ENCODE data around the gene GMCL2. TPM values are rescaled to one million over a fixed set of nuclear protein-coding genes. Genes with fewer than 3 reads are reported as not detected.
"Not testable (repeated sequence)": the region's sequence is repeated elsewhere in the genome, so short reads cannot be mapped to it uniquely, and the experiment has no call there.

Gene GMCL2
- total RNA-seq, 1 experiment from 2014 or later: not detected

- intact Hi-C loops (cut with micrococcal nuclease; ENCODE audit: unreplicated experiment): no loop called here
- BruUV-seq (replicated peaks): TSS peak; percentile 32
- no peaks in the 10 kb centered on the region for H3K27me3 Mint-ChIP-seq (ENCODE audit: insufficient read depth, unreplicated experiment)
- Histone ChIP-seq H3K9me3 (no peaks in the 10 kb centered on the region), H3K36me3 (ENCODE audit: control insufficient read depth, insufficient read depth, low read length) (0 out of 2 replicates have a peak, but pooled peaks cover 4% of the 10 kb centered on the region), H3K4me1 (peaks cover 33% of the 10 kb centered on the region), H3K27me3 (replicated peaks; ENCODE audit: control insufficient read depth, insufficient read depth, low read length) (no peaks in the 10 kb centered on the region), H3K4me3 (ENCODE audit: low read depth, low read length) (peak overlapping the region; percentile 78)
- peak overlapping the region; percentile 79 for H3K4me3 Mint-ChIP-seq (ENCODE audit: unreplicated experiment)
- CTCF ChIA-PET: interaction anchor here (0.6 kb wide), 1 partner anchor 155 kb away, joined by 3 read pairs; no protein-coding TSS in a partner anchor
- peaks cover 32% of the 10 kb centered on the region for H3K4me1 Mint-ChIP-seq (ENCODE audit: low read depth, unreplicated experiment)
- no peaks in the 10 kb centered on the region for H3K9me3 Mint-ChIP-seq (ENCODE audit: unreplicated experiment)
- TF ChIP-seq CTCF (IDR thresholded peaks at IDR 0.05; ENCODE audit: insufficient read depth in 1 of 2, low read depth in 1 of 2, low read length in 1 of 2, severe bottlenecking in 1 of 2, unreplicated experiment in 1 of 2): no peak
- DNase-seq: no peak
- POLR2A ChIA-PET: interaction anchor here (0.5 to 3.8 kb wide), 4 partner anchors 8 to 27 kb away, joined by 4 to 15 read pairs (median 5); partner anchors contain the start of gene HNRNPAB
- H3K27ac Mint-ChIP-seq (ENCODE audit: unreplicated experiment): peak overlapping the region; percentile 77
- peaks cover 51% of the 10 kb centered on the region for H3K36me3 Mint-ChIP-seq (ENCODE audit: insufficient read depth, unreplicated experiment)
Measured at GRCh38 chr5:178230879-178231538, 43.8 kb upstream of the GMCL2 start.

GRCh38 chr5:178229861-178230260 is 42.7 kb upstream of the GMCL2 start:
- ChIA-PET CTCF (no interaction called here), POLR2A (interaction anchor here (3.8 kb wide), 1 partner anchor 26 kb away, joined by 15 read pairs; the partner anchor contains the start of gene HNRNPAB)
- Mint-ChIP-seq H3K27me3 (ENCODE audit: insufficient read depth, unreplicated experiment) (no peaks in the 10 kb centered on the region), H3K27ac (ENCODE audit: unreplicated experiment) (no peak overlapping the region), H3K4me1 (ENCODE audit: low read depth, unreplicated experiment) (peaks cover 32% of the 10 kb centered on the region), H3K36me3 (ENCODE audit: insufficient read depth, unreplicated experiment) (peaks cover 59% of the 10 kb centered on the region), H3K9me3 (ENCODE audit: unreplicated experiment) (no peaks in the 10 kb centered on the region), H3K4me3 (ENCODE audit: unreplicated experiment) (peak overlapping the region; percentile 20)
- intact Hi-C loops (cut with micrococcal nuclease; ENCODE audit: unreplicated experiment): no loop called here
- no peaks in the 10 kb centered on the region for H3K9me3 ChIP-seq
- H3K36me3 ChIP-seq (ENCODE audit: control insufficient read depth, insufficient read depth, low read length): 0 out of 2 replicates have a peak, but pooled peaks cover 4% of the 10 kb centered on the region
- no TSS peak for BruUV-seq (replicated peaks)
- no peaks in the 10 kb centered on the region for H3K27me3 ChIP-seq (replicated peaks; ENCODE audit: control insufficient read depth, insufficient read depth, low read length)
- peaks cover 33% of the 10 kb centered on the region for H3K4me1 ChIP-seq
- DNase-seq: no peak
- no peak for TF ChIP-seq CTCF (IDR thresholded peaks at IDR 0.05; ENCODE audit: insufficient read depth in 1 of 2, low read depth in 1 of 2, low read length in 1 of 2, severe bottlenecking in 1 of 2, unreplicated experiment in 1 of 2)
- H3K4me3 ChIP-seq (ENCODE audit: low read depth, low read length): no peak overlapping the region

- H3K27me3 ChIP-seq (replicated peaks; ENCODE audit: control insufficient read depth, insufficient read depth, low read length); H3K27ac Mint-ChIP-seq (ENCODE audit: unreplicated experiment); H3K36me3 ChIP-seq (ENCODE audit: control insufficient read depth, insufficient read depth, low read length); DNase-seq; H3K4me3 ChIP-seq (ENCODE audit: low read depth, low read length); H3K27me3 Mint-ChIP-seq (ENCODE audit: insufficient read depth, unreplicated experiment); intact Hi-C loops (cut with micrococcal nuclease; ENCODE audit: unreplicated experiment); POLR2A ChIA-PET; BruUV-seq (replicated peaks); H3K9me3 ChIP-seq; H3K4me3 Mint-ChIP-seq (ENCODE audit: unreplicated experiment); CTCF ChIA-PET; H3K9me3 Mint-ChIP-seq (ENCODE audit: unreplicated experiment): not testable (repeated sequence)
- H3K4me1 ChIP-seq: peaks cover 37% of the 10 kb centered on the region
- peaks cover 32% of the 10 kb centered on the region for H3K4me1 Mint-ChIP-seq (ENCODE audit: low read depth, unreplicated experiment)
- H3K36me3 Mint-ChIP-seq (ENCODE audit: insufficient read depth, unreplicated experiment): peaks cover 65% of the 10 kb centered on the region
Measured at GRCh38 chr5:178229111-178229510, 41.9 kb upstream of the GMCL2 start.
